ENCODE data around the gene SUN2. TPM values are rescaled to one million over a fixed set of nuclear protein-coding genes. Genes with fewer than 3 reads are reported as not detected.
A peak's percentile ranks its signal among the peaks of the same experiment; 100 is the strongest.

SUN2 gene
- total RNA-seq, 1 donor from 2014 or later: 209 TPM

DNA sequence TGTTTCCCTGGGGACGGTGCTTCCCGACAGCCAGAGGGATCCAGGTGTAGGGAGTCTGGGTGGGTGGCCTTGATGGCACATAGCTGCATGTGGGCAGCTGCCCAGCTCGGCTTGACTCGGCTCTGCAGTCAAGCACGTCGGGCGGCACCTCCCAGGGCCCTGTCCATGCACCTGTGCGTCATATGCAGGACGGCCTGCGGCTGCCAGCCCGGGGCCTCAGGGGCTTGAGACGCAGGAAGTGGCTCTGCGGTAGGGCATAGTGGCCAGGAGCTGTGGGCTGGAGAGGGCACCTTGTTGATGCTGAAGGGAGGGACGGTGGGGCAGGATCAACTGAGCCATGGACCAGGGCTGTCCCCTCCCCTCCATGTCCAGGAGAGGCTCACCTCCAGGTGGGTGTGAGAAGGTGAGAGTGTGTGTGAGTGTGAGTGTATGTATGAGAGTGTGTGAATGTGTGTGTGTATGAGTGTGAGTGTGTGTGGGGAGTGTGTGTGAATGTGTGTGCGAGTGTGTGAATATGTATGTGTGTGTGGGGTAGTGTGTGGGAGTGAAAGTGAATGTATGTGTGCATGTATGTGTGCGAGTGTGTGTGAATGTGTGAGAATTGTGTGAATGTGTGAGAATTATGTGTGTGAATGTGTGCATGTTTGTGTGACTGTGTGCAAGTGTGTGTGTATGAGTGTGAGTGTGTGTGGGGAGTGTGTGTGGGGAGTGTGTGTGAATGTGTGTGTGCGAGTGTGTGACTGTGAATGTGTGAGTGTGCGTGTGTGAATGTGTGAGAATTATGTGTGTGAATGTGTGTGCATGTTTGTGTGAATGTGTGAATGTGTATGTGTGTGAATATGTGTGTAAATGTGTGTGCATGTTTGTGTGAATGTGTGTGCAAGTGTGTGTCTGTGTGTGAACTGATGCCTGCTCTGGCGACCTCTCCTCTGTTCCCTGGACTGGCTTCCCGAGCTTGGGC is 5.7 kb upstream of the SUN2 start:
- Histone ChIP-seq H3K27ac (no peak overlapping the region), H3K4me1 (peaks cover 6% of the 10 kb centered on the region), H3K4me3 (no peak overlapping the region), H3K36me3 (no peaks in the 10 kb centered on the region), H3K9me3 (no peaks in the 10 kb centered on the region), H3K27me3 (ENCODE audit: low read depth) (peaks cover 4% of the 10 kb centered on the region)
- DNase-seq (no peak), ATAC-seq (no peak)
- no peak for TF ChIP-seq CTCF (IDR thresholded peaks at IDR 0.05)
- intact Hi-C loops (cut with DNase I): no loop called here

DNA sequence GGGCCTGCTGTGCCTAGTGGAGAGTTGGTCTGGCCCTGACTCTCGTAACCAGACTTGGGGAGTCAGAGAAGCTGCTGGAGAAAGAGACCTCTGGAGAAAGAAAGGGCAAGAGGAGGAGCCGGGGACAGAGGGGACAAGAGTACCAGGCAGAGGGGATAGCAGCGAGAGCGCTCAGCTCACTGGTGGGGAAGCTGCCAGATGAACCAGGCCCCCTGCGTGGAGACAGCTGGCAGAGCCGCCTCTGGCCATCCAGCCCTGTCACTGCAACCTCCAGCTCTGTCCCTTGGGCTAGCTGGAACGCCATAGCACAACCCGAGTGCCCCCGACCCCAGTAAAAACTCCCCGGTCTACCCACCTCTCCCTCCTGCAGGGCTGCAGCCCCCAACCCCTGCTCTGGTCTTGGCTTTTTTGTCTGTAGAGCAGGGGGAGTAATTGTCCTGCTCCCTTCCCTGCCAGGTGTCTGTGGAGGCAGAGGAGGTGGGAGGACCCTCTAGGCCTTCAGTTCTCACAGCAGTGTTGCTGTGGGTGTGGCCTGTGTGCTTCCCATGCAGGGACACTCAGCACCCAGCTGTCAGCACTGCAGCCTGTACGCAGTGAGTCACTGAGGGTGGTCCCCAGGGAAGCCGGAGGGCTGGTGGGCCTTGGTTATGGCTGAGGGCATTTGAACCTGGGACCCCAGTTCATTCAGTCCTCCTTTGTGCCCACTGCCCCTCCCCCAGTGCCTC is 4.8 kb upstream of the SUN2 start:
- Histone ChIP-seq H3K4me1 (peaks cover 10% of the 10 kb centered on the region), H3K36me3 (no peaks in the 10 kb centered on the region), H3K27ac (no peak overlapping the region), H3K4me3 (no peak overlapping the region), H3K27me3 (ENCODE audit: low read depth) (peaks cover 4% of the 10 kb centered on the region), H3K9me3 (no peaks in the 10 kb centered on the region)
- intact Hi-C loops (cut with DNase I): no loop called here
- DNase-seq (no peak), ATAC-seq (no peak)
- no peak for TF ChIP-seq CTCF (IDR thresholded peaks at IDR 0.05)

- no peak overlapping the region for H3K27ac ChIP-seq
- no peak for TF ChIP-seq CTCF (IDR thresholded peaks at IDR 0.05)
- ATAC-seq (no peak), DNase-seq (no peak)
- no peak overlapping the region for H3K4me3 ChIP-seq
- no peaks in the 10 kb centered on the region for H3K9me3 ChIP-seq
- H3K4me1 ChIP-seq: peaks cover 20% of the 10 kb centered on the region
- intact Hi-C loops (cut with DNase I): no loop called here
- H3K36me3 ChIP-seq: no peaks in the 10 kb centered on the region
- no peaks in the 10 kb centered on the region for H3K27me3 ChIP-seq (ENCODE audit: low read depth)
Measured at GRCh38 chr22:38759005-38759404, 3.2 kb upstream of the SUN2 start.

- Histone ChIP-seq H3K36me3 (peaks cover 5% of the 10 kb centered on the region), H3K4me3 (no peak overlapping the region), H3K9me3 (no peaks in the 10 kb centered on the region), H3K27me3 (ENCODE audit: low read depth) (no peaks in the 10 kb centered on the region), H3K27ac (no peak overlapping the region), H3K4me1 (peaks cover 26% of the 10 kb centered on the region)
- no peak for ATAC-seq
- no peak for TF ChIP-seq CTCF (IDR thresholded peaks at IDR 0.05)
- intact Hi-C loops (cut with DNase I): no loop called here
- DNase-seq: no peak
Measured at GRCh38 chr22:38758276-38758945, 2.6 kb upstream of the SUN2 start.

DNA sequence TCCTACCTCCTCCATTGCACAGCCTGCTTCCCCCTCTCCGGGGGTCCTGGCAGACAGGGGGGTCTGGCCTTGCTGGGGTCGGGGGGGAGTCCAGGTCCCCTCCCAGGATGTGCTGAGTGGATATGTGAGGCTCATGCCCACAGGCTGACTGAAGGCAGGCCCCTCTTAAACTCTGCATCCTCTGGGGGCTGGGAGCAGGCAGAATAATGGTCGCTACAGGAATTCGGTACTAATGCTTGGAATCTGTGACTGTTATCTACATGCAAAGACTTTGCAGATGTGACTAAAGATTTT is 1.6 kb upstream of the SUN2 start:
- ATAC-seq (no peak), DNase-seq (no peak)
- Histone ChIP-seq H3K4me1 (peaks cover 36% of the 10 kb centered on the region), H3K4me3 (peak overlapping the region; percentile 72), H3K9me3 (no peaks in the 10 kb centered on the region), H3K27me3 (ENCODE audit: low read depth) (no peaks in the 10 kb centered on the region), H3K36me3 (peaks cover 14% of the 10 kb centered on the region), H3K27ac (no peak overlapping the region)
- intact Hi-C loops (cut with DNase I): no loop called here
- TF ChIP-seq CTCF (IDR thresholded peaks at IDR 0.05): no peak

All from lower lobe of right lung (tissue), 2 donors.